Activated naive CD4-positive, alpha-beta T cell treated with anti-CD3 and anti-CD28 coated beads, Interleukin-2, amount 50 U/mL, for 72 hours (primary cell): Measurements from ENCODE around the gene SVIL. TPM values are rescaled to one million over a fixed set of nuclear protein-coding genes. Genes with fewer than 3 reads are reported as not detected.
"Not testable (repeated sequence)": the region's sequence is repeated elsewhere in the genome, so short reads cannot be mapped to it uniquely, and the experiment has no call there.

ENCODE experiments used
- ATAC-seq, 2 donors: fragments of 150-1000 bp; cut with Tn5 transposase; 2 replicates each; pipeline ENCODE4 v1.10.0; 2021; ENCODE audit warnings: mild to moderate bottlenecking in 2 of 2, moderate library complexity in 2 of 2
- DNase-seq, 2 donors: peaks; one replicate each; pipeline ENCODE4 v3.0.0; 2021 to 2022; ENCODE audit warnings: low spot score in 2 of 2
- H3K27ac Mint-ChIP-seq, 2 donors: one replicate each; pipeline ENCODE4 v1.8.0; 2022; ENCODE audit warnings: mild to moderate bottlenecking in 2 of 2, mixed read lengths in 2 of 2
- H3K36me3 Mint-ChIP-seq, 2 donors: one replicate each; pipeline ENCODE4 v1.8.0; 2022; ENCODE audit warnings: mixed read lengths in 2 of 2
- H3K9me3 Mint-ChIP-seq, 2 donors: one replicate each; pipeline ENCODE4 v1.8.0; 2022; ENCODE audit warnings: mixed read lengths in 2 of 2
- total RNA-seq, 2 donors: library from RNA; stranded (reverse); gene quantifications; one replicate each; pipeline ENCODE4 v1.2.3, GENCODE V29; 2022

SVIL gene
- total RNA-seq, 2 donors from 2014 or later, result 7.4 to 12.4 TPM

GRCh38 chr10:29579455-29579970 lies 55.3 kb downstream of the SVIL start:
- Mint-ChIP-seq H3K27ac (no peak overlapping the region), H3K9me3 (no peaks in the 10 kb centered on the region), H3K36me3 (no peaks in the 10 kb centered on the region)
- no peak for DNase-seq
- ATAC-seq, result no peak

GRCh38 chr10:29578457-29578856 lies 56.3 kb downstream of the SVIL start:
- ATAC-seq (no peak), DNase-seq (no peak)
- H3K27ac Mint-ChIP-seq, result no peak overlapping the region
- H3K36me3 Mint-ChIP-seq, result no peaks in the 10 kb centered on the region
- no peaks in the 10 kb centered on the region for H3K9me3 Mint-ChIP-seq

- Mint-ChIP-seq H3K27ac (no peak overlapping the region), H3K36me3 (no peaks in the 10 kb centered on the region), H3K9me3 (no peaks in the 10 kb centered on the region)
- DNase-seq (no peak), ATAC-seq (no peak)
Measured at GRCh38 chr10:29576681-29577080, 58.1 kb downstream of the SVIL start.

- Mint-ChIP-seq H3K9me3 (no peaks in the 10 kb centered on the region), H3K36me3 (no peaks in the 10 kb centered on the region), H3K27ac (no peak overlapping the region)
- ATAC-seq (no peak), DNase-seq (no peak)
Measured at GRCh38 chr10:29575098-29575455, 59.7 kb downstream of the SVIL start.

GRCh38 chr10:29574212-29575097 lies 60.3 kb downstream of the SVIL start:
- ATAC-seq, H3K27ac Mint-ChIP-seq, H3K36me3 Mint-ChIP-seq: not testable (repeated sequence)

GRCh38 chr10:29570248-29570647 lies 64.5 kb downstream of the SVIL start:
- DNase-seq, H3K9me3 Mint-ChIP-seq, H3K27ac Mint-ChIP-seq, H3K36me3 Mint-ChIP-seq, ATAC-seq: not testable (repeated sequence)

More at GRCh38 chr10:29574212-29575097, 60.3 kb downstream of the SVIL start:
- not testable (repeated sequence) for DNase-seq, H3K9me3 Mint-ChIP-seq

GRCh38 chr10:29569795-29570194 lies 65.0 kb downstream of the SVIL start:
- no peak for ATAC-seq
- Mint-ChIP-seq H3K9me3 (no peaks in the 10 kb centered on the region), H3K36me3 (no peaks in the 10 kb centered on the region), H3K27ac (no peak overlapping the region)
- no peak for DNase-seq

- H3K36me3 Mint-ChIP-seq, result peaks cover 0 to 6% of the 10 kb centered on the region in 2 donors
- no peak overlapping the region for H3K27ac Mint-ChIP-seq
- no peak for DNase-seq
- ATAC-seq, result no peak
- H3K9me3 Mint-ChIP-seq, result no peaks in the 10 kb centered on the region
Measured at GRCh38 chr10:29567003-29567402, 67.8 kb downstream of the SVIL start.

- H3K36me3 Mint-ChIP-seq, H3K9me3 Mint-ChIP-seq, DNase-seq: not testable (repeated sequence)
Measured at GRCh38 chr10:29566209-29566608, 68.6 kb downstream of the SVIL start.

GRCh38 chr10:29563420-29564035 lies 71.2 kb downstream of the SVIL start:
- peaks cover 0 to 6% of the 10 kb centered on the region in 2 donors for H3K36me3 Mint-ChIP-seq
- no peaks in the 10 kb centered on the region for H3K9me3 Mint-ChIP-seq
- ATAC-seq (no peak), DNase-seq (no peak)
- no peak overlapping the region for H3K27ac Mint-ChIP-seq

More at GRCh38 chr10:29566209-29566608, 68.6 kb downstream of the SVIL start:
- H3K27ac Mint-ChIP-seq, ATAC-seq: not testable (repeated sequence)

GRCh38 chr10:29563006-29563405 lies 71.8 kb downstream of the SVIL start:
- DNase-seq, H3K27ac Mint-ChIP-seq, ATAC-seq, H3K36me3 Mint-ChIP-seq, H3K9me3 Mint-ChIP-seq: not testable (repeated sequence)

- DNase-seq (no peak), ATAC-seq (no peak)
- H3K36me3 Mint-ChIP-seq, result peaks cover 0 to 6% of the 10 kb centered on the region in 2 donors
- H3K9me3 Mint-ChIP-seq, result no peaks in the 10 kb centered on the region
- H3K27ac Mint-ChIP-seq, result no peak overlapping the region
Measured at GRCh38 chr10:29559996-29560395, 74.8 kb downstream of the SVIL start.

- Mint-ChIP-seq H3K9me3 (no peaks in the 10 kb centered on the region), H3K27ac (no peak overlapping the region), H3K36me3 (peaks cover 0 to 1% of the 10 kb centered on the region in 2 donors)
- ATAC-seq (no peak), DNase-seq (no peak)
Measured at GRCh38 chr10:29557665-29558064, 77.1 kb downstream of the SVIL start.

GRCh38 chr10:29555746-29556481 lies 78.9 kb downstream of the SVIL start:
- Mint-ChIP-seq H3K36me3 (peaks cover 4 to 5% of the 10 kb centered on the region in 2 donors), H3K9me3 (no peaks in the 10 kb centered on the region), H3K27ac (no peak overlapping the region)
- ATAC-seq (no peak), DNase-seq (no peak)

GRCh38 chr10:29555091-29555745 lies 79.6 kb downstream of the SVIL start:
- ATAC-seq, result no peak

GRCh38 chr10:29554660-29555059 lies 80.1 kb downstream of the SVIL start:
- no peaks in the 10 kb centered on the region for H3K9me3 Mint-ChIP-seq
- H3K36me3 Mint-ChIP-seq, result peaks cover 9 to 11% of the 10 kb centered on the region in 2 donors
- peak overlapping the region in 1 of 2 donors; percentile 3 for H3K27ac Mint-ChIP-seq
- no peak for DNase-seq
- peak in 1 of 2 donors; percentile 32 for ATAC-seq

More at GRCh38 chr10:29555091-29555745, 79.6 kb downstream of the SVIL start:
- peaks cover 9 to 11% of the 10 kb centered on the region in 2 donors for H3K36me3 Mint-ChIP-seq
- peak overlapping the region in 1 of 2 donors; percentile 3 for H3K27ac Mint-ChIP-seq
- no peak for DNase-seq
- no peaks in the 10 kb centered on the region for H3K9me3 Mint-ChIP-seq
